Neural cell (in vitro differentiated cells): ENCODE data around the gene MKNK1.

Experiments used
- CTCF ChIP-seq: fragments of 450-650 bp; IDR thresholded peaks from 2 replicates; pipeline ENCODE4 v1.5.1; 2014; ENCODE audit warnings: antibody characterized with exemption, mild to moderate bottlenecking, moderate library complexity; ENCODE audit not compliant: poor library complexity, severe bottlenecking
- EZH2 ChIP-seq: fragments of 200-600, 300-800 bp; shearing (Covaris generic), sonication (generic); IDR thresholded peaks from 2 replicates; pipeline ENCODE4 v1.6.1; 2014; ENCODE audit warnings: antibody characterized with exemption, low read length, borderline replicate concordance, mild to moderate bottlenecking; ENCODE audit not compliant: insufficient read depth, poor library complexity, severe bottlenecking
- POLR2AphosphoS5 ChIP-seq: IDR thresholded peaks from 2 replicates; pipeline ENCODE4 v1.6.1; 2012
- REST ChIP-seq: IDR thresholded peaks from 2 replicates; pipeline ENCODE4 v1.6.1; 2012; ENCODE audit warnings: borderline replicate concordance
- SMC3 ChIP-seq: fragments of 450-650 bp; conservative IDR thresholded peaks from 2 replicates; pipeline ENCODE4 v1.6.1; 2014; ENCODE audit warnings: antibody characterized with exemption, mild to moderate bottlenecking, moderate library complexity; ENCODE audit not compliant: poor library complexity

GRCh38 chr1:46614604-46614984 lies 10.5 kb upstream of the MKNK1 start:
- TF ChIP-seq CTCF, result no peak
- TF ChIP-seq EZH2, result no peak
- no peak for TF ChIP-seq REST
- no peak for TF ChIP-seq SMC3
- TF ChIP-seq POLR2AphosphoS5, result no peak
